NT2/D1 (cell line): ENCODE results near the gene PCGF5.

Source experiments
- DNase-seq: peaks from one replicate; pipeline ENCODE4 v3.0.0-alpha.2; 2011; ENCODE audit warnings: low read depth, low spot score
- H3K27me3 ChIP-seq: 2 replicates; pipeline ENCODE4 v1.6.0; 2011; ENCODE audit warnings: mild to moderate bottlenecking; ENCODE audit not compliant: insufficient read length, insufficient read depth
- H3K36me3 ChIP-seq: 2 replicates; pipeline ENCODE4 v1.6.1; 2011; ENCODE audit warnings: mild to moderate bottlenecking, low read length, mixed read lengths; ENCODE audit not compliant: insufficient read depth, insufficient read length
- H3K4me1 ChIP-seq: 2 replicates; pipeline ENCODE4 v1.5.1; 2011; ENCODE audit not compliant: insufficient read depth, insufficient read length
- H3K4me3 ChIP-seq: 2 replicates; pipeline ENCODE4 v1.5.1; 2011; ENCODE audit warnings: low read depth; ENCODE audit not compliant: insufficient read length
- H3K9ac ChIP-seq: 2 replicates; pipeline ENCODE4 v1.6.0; 2011; ENCODE audit warnings: low read depth; ENCODE audit not compliant: insufficient read length
- H3K9me3 ChIP-seq: 2 replicates; pipeline ENCODE4 v1.5.1; 2011; ENCODE audit warnings: mild to moderate bottlenecking, low read length; ENCODE audit not compliant: insufficient read depth
- SUZ12 ChIP-seq: IDR thresholded peaks from 2 replicates; pipeline ENCODE4 v1.6.1; 2011; ENCODE audit not compliant: insufficient read length, insufficient read depth; ENCODE audit errors: extremely low read depth
- YY1 ChIP-seq: IDR thresholded peaks from 2 replicates; pipeline ENCODE4 v1.6.1; 2011; ENCODE audit not compliant: insufficient read length, insufficient read depth
- ZNF274 ChIP-seq: IDR thresholded peaks from 2 replicates; pipeline ENCODE4 v1.6.1; 2011; ENCODE audit warnings: mild to moderate bottlenecking, low read depth, low read length

PCGF5 gene

GRCh38 chr10:91227576-91227975 is 7.1 kb downstream of the PCGF5 start:
- TF ChIP-seq ZNF274: no peak
- TF ChIP-seq YY1: no peak
- no peak for TF ChIP-seq SUZ12
- Histone ChIP-seq H3K27me3 (peaks cover 3% of the 10 kb centered on the region), H3K4me3 (no peak overlapping the region), H3K9me3 (no peaks in the 10 kb centered on the region), H3K4me1 (no peaks in the 10 kb centered on the region), H3K9ac (no peak overlapping the region), H3K36me3 (peaks cover 20% of the 10 kb centered on the region)
- no peak for DNase-seq

GRCh38 chr10:91229683-91230082 is 9.2 kb downstream of the PCGF5 start:
- Histone ChIP-seq H3K9me3 (no peaks in the 10 kb centered on the region), H3K36me3 (peaks cover 13% of the 10 kb centered on the region), H3K27me3 (no peaks in the 10 kb centered on the region), H3K4me1 (no peaks in the 10 kb centered on the region), H3K9ac (no peak overlapping the region), H3K4me3 (no peak overlapping the region)
- no peak for TF ChIP-seq YY1
- TF ChIP-seq SUZ12: no peak
- no peak for TF ChIP-seq ZNF274
- no peak for DNase-seq

GRCh38 chr10:91238191-91238590 is 17.7 kb downstream of the PCGF5 start:
- TF ChIP-seq ZNF274 (no peak), SUZ12 (no peak), YY1 (no peak)
- Histone ChIP-seq H3K4me3 (no peak overlapping the region), H3K27me3 (no peaks in the 10 kb centered on the region), H3K9me3 (no peaks in the 10 kb centered on the region), H3K4me1 (no peaks in the 10 kb centered on the region), H3K36me3 (no peaks in the 10 kb centered on the region), H3K9ac (no peak overlapping the region)
- DNase-seq: no peak

- Histone ChIP-seq H3K4me3 (no peak overlapping the region), H3K4me1 (no peaks in the 10 kb centered on the region), H3K36me3 (no peaks in the 10 kb centered on the region), H3K27me3 (no peaks in the 10 kb centered on the region), H3K9me3 (no peaks in the 10 kb centered on the region), H3K9ac (no peak overlapping the region)
- TF ChIP-seq YY1 (no peak), ZNF274 (no peak), SUZ12 (no peak)
- no peak for DNase-seq
These were observed 19.3 kb downstream of the PCGF5 start for GRCh38 chr10:91239789-91240188.

- H3K36me3 ChIP-seq: no peaks in the 10 kb centered on the region
- H3K9ac ChIP-seq: no peak overlapping the region
- no peak for DNase-seq
- no peaks in the 10 kb centered on the region for H3K9me3 ChIP-seq
- no peaks in the 10 kb centered on the region for H3K4me1 ChIP-seq
- TF ChIP-seq YY1 (no peak), ZNF274 (no peak), SUZ12 (no peak)
- no peak overlapping the region for H3K4me3 ChIP-seq
- H3K27me3 ChIP-seq: no peaks in the 10 kb centered on the region
These were observed 22.5 kb downstream of the PCGF5 start for GRCh38 chr10:91242940-91243339.

GRCh38 chr10:91247360-91248111 is 27.1 kb downstream of the PCGF5 start:
- Histone ChIP-seq H3K9ac (no peak overlapping the region), H3K9me3 (no peaks in the 10 kb centered on the region), H3K36me3 (no peaks in the 10 kb centered on the region), H3K27me3 (no peaks in the 10 kb centered on the region), H3K4me3 (no peak overlapping the region), H3K4me1 (no peaks in the 10 kb centered on the region)
- TF ChIP-seq ZNF274 (no peak), SUZ12 (no peak), YY1 (no peak)
- no peak for DNase-seq

GRCh38 chr10:91249700-91250099 is 29.2 kb downstream of the PCGF5 start:
- no peak for DNase-seq
- Histone ChIP-seq H3K36me3 (no peaks in the 10 kb centered on the region), H3K4me1 (no peaks in the 10 kb centered on the region), H3K27me3 (no peaks in the 10 kb centered on the region), H3K4me3 (no peak overlapping the region), H3K9me3 (0 out of 2 replicates have a peak, but pooled peaks cover 6% of the 10 kb centered on the region), H3K9ac (no peak overlapping the region)
- no peak for TF ChIP-seq SUZ12

- peaks cover 12% of the 10 kb centered on the region for H3K9me3 ChIP-seq
- TF ChIP-seq ZNF274: no peak
- TF ChIP-seq YY1: no peak
- no peak for TF ChIP-seq SUZ12
- H3K27me3 ChIP-seq: no peaks in the 10 kb centered on the region
- no peak overlapping the region for H3K4me3 ChIP-seq
- no peak for DNase-seq
- peaks cover 3% of the 10 kb centered on the region for H3K36me3 ChIP-seq
- H3K9ac ChIP-seq: no peak overlapping the region
- no peaks in the 10 kb centered on the region for H3K4me1 ChIP-seq
These were observed 29.9 kb downstream of the PCGF5 start for GRCh38 chr10:91250341-91250740.
